Spleen (tissue), 11 donors: ENCODE measurements around the gene NUP85. TPM values are rescaled to one million over a fixed set of nuclear protein-coding genes. Genes with fewer than 3 reads are reported as not detected.

Experiments
- DNase-seq: peaks from one replicate; pipeline ENCODE4 v3.0.0-alpha.2; 2020
- H3K27ac ChIP-seq, 8 donors: fragments of 200-600 bp; sonication (generic) in 7 of 8; 1 replicate in 4 of 8; 2 replicates in 4 of 8; pipeline versions ENCODE4 v1.5.0 to v1.8.0; 2016 to 2021; ENCODE audit warnings: inconsistent platforms in 4 of 8, mild to moderate bottlenecking in 4 of 8, moderate library complexity in 1 of 8
- H3K27me3 ChIP-seq, 7 donors: fragments of 200-600 bp; sonication (generic) in 6 of 7; replicated peaks in 1 of 7; 1 replicate in 4 of 7; 2 replicates in 3 of 7; pipeline versions ENCODE4 v1.5.0 to v1.8.0; 2016 to 2021; ENCODE audit warnings: inconsistent platforms in 3 of 7, mild to moderate bottlenecking in 1 of 7
- H3K36me3 ChIP-seq, 6 donors: fragments of 200-600 bp; sonication (generic) in 5 of 6; 1 replicate in 4 of 6; 2 replicates in 2 of 6; pipeline versions ENCODE4 v1.5.0 to v1.8.0; 2016 to 2021; ENCODE audit warnings: inconsistent platforms in 2 of 6
- H3K4me1 ChIP-seq, 6 donors: fragments of 200-600 bp; sonication (generic) in 5 of 6; 1 replicate in 3 of 6; 2 replicates in 3 of 6; pipeline versions ENCODE4 v1.5.0 to v1.8.0; 2016 to 2021; ENCODE audit warnings: inconsistent platforms in 3 of 6
- H3K4me3 ChIP-seq, 8 donors: fragments of 200-600 bp; sonication (generic) in 7 of 8; 1 replicate in 4 of 8; 2 replicates in 4 of 8; pipeline versions ENCODE4 v1.5.0 to v1.8.0; 2016 to 2021; ENCODE audit warnings: inconsistent platforms in 4 of 8, mild to moderate bottlenecking in 4 of 8, moderate library complexity in 2 of 8
- H3K9me3 ChIP-seq, 8 donors: fragments of 200-600 bp; sonication (generic) in 7 of 8; 1 replicate in 4 of 8; 2 replicates in 4 of 8; pipeline versions ENCODE4 v1.5.0 to v1.8.0; 2016 to 2021; ENCODE audit warnings: inconsistent platforms in 4 of 8
- CTCF ChIP-seq, 11 experiments: fragments of 200-600 bp in 7 of 11; fragments of 450-650 bp in 4 of 11; sonication (generic) in 4 of 11; IDR thresholded peaks in 8 of 11; conservative IDR thresholded peaks in 3 of 11; 1 replicate in 7 of 11; 2 replicates in 4 of 11; pipeline versions ENCODE4 v1.4.0 to v1.8.0; 2016 to 2021; ENCODE audit warnings: antibody characterized with exemption in 11 of 11, inconsistent platforms in 4 of 11, mild to moderate bottlenecking in 1 of 11
- POLR2A ChIP-seq, 3 donors: fragments of 450-650 bp; IDR thresholded peaks; one replicate each; pipeline ENCODE4 v1.5.1; 2017; ENCODE audit warnings: antibody characterized with exemption in 3 of 3, mild to moderate bottlenecking in 1 of 3
- POLR2AphosphoS5 ChIP-seq, 3 donors: sonication (generic); formaldehyde crosslinking; IDR thresholded peaks; one replicate each; pipeline ENCODE4 v1.5.1; 2017; ENCODE audit warnings: antibody characterized with exemption in 3 of 3
- WGBS, 5 donors: extraction: QIAGEN DNeasy Blood & Tissue Kit in 3 of 5; methylation state at CpG; one replicate each; pipeline versions ENCODE4 v1.1.5 to v1.1.7; 2013 to 2018; 5-methylcytosine and 5-hydroxymethylcytosine counted together
- intact Hi-C: fragments of 100-400 bp; cut with DNase I; formaldehyde crosslinking; loops from one replicate; pipeline ENCODE4 v1.15.0; 2023; ENCODE audit warnings: low total_unique reads
- polyA plus RNA-seq, 3 donors: library from polyadenylated mRNA; stranded (reverse); fragments of 200-250 nt; gene quantifications; one replicate each; pipeline ENCODE4 v1.2.1, GENCODE V29; 2013
- total RNA-seq, 7 donors: library from RNA; depleted of rRNA in 3 of 7; stranded (reverse); fragments of >200 nt in 3 of 7; fragmentation: NEBNext Ultra II Directional in 4 of 7; extraction: Animal tissue kit (Norgen Biotek cat#: 25700) in 4 of 7; gene quantifications; one replicate each; pipeline versions ENCODE4 v1.1.0 to v1.2.1, GENCODE V29; 2016 to 2021
- donor health status: healthy with polysubstance abuse.
- donor health status: DM: no; HTN: no; CAD: no; lungs with moderate emphysema.
- donor health status: DM: no; HTN: no; CAD: no.
- donor health status: Bipolar disorder and iron deficiency.
- donor health status: healthy.
- donor health status: DM: no; HTN: no; CAD: no.
- donor health status: DM: yes; HTN: yes; CAD: no.

NUP85 gene
- total and polyA plus RNA-seq, 10 donors = 35.5 to 83.8 (median 63.9) TPM

- intact Hi-C loops = no loop called here
- Histone ChIP-seq H3K27ac (peak overlapping the region in 4 of 8 donors; percentile 25 to 77 (median 56)), H3K36me3 (peaks cover 3 to 100% (median 96%) of the 10 kb centered on the region in 6 donors), H3K9me3 (no peaks in the 10 kb centered on the region), H3K4me1 (peaks cover 7 to 50% (median 34%) of the 10 kb centered on the region in 6 donors), H3K4me3 (no peak overlapping the region), H3K27me3 (no peaks in the 10 kb centered on the region)
- no peak for DNase-seq
- WGBS, 5 donors = 89 to 95% (median 91%) methylated on average over 7 to 11 of the region's 11 CpGs
- TF ChIP-seq POLR2AphosphoS5 (IDR thresholded peaks at IDR 0.05) = no peak
- no peak for TF ChIP-seq POLR2A (IDR thresholded peaks at IDR 0.05)
- no peak for TF ChIP-seq CTCF (IDR thresholded peaks at IDR 0.05 in 8 of 11, conservative IDR thresholded peaks at IDR 0.05 in 3 of 11)
These were observed 32.6 kb downstream of the NUP85 start for GRCh38 chr17:75238020-75238580.

GRCh38 chr17:75238684-75239191 lies 33.3 kb downstream of the NUP85 start:
- 30 to 51% (median 45%) methylated on average over 12 to 13 of the region's 13 CpGs for WGBS, 5 donors
- H3K9me3 ChIP-seq = no peaks in the 10 kb centered on the region
- peak; percentile 63 to 73 (median 70) for TF ChIP-seq POLR2AphosphoS5 (IDR thresholded peaks at IDR 0.05)
- no peak for TF ChIP-seq POLR2A (IDR thresholded peaks at IDR 0.05)
- TF ChIP-seq CTCF (IDR thresholded peaks at IDR 0.05 in 8 of 11, conservative IDR thresholded peaks at IDR 0.05 in 3 of 11) = peak; percentile 67 to 89 (median 80)
- intact Hi-C loops = no loop called here
- H3K4me3 ChIP-seq = peak overlapping the region in 1 of 8 donors; percentile 21
- H3K27ac ChIP-seq = peak overlapping the region in 4 of 8 donors; percentile 25 to 77 (median 56)
- H3K27me3 ChIP-seq = no peaks in the 10 kb centered on the region
- DNase-seq = peak; percentile 86
- peaks cover 7 to 57% (median 40%) of the 10 kb centered on the region in 6 donors for H3K4me1 ChIP-seq
- H3K36me3 ChIP-seq = peaks cover 3 to 100% (median 96%) of the 10 kb centered on the region in 6 donors

- WGBS, 5 donors = 84 to 97% (median 88%) methylated on average over 7 to 12 of the region's 12 CpGs
- intact Hi-C loops = no loop called here
- peak overlapping the region in 4 of 8 donors; percentile 25 to 77 (median 56) for H3K27ac ChIP-seq
- DNase-seq = no peak
- peaks cover 7 to 61% (median 44%) of the 10 kb centered on the region in 6 donors for H3K4me1 ChIP-seq
- peaks cover 3 to 100% (median 98%) of the 10 kb centered on the region in 6 donors for H3K36me3 ChIP-seq
- no peak for TF ChIP-seq POLR2AphosphoS5 (IDR thresholded peaks at IDR 0.05)
- TF ChIP-seq POLR2A (IDR thresholded peaks at IDR 0.05) = no peak
- H3K9me3 ChIP-seq = no peaks in the 10 kb centered on the region
- H3K4me3 ChIP-seq = peak overlapping the region in 1 of 8 donors; percentile 21
- no peaks in the 10 kb centered on the region for H3K27me3 ChIP-seq
These were observed 33.7 kb downstream of the NUP85 start for GRCh38 chr17:75239214-75239613.

GRCh38 chr17:75239778-75240393 lies 34.4 kb downstream of the NUP85 start:
- peak overlapping the region in 3 of 8 donors; percentile 25 to 89 (median 77) for H3K27ac ChIP-seq
- no peak overlapping the region for H3K4me3 ChIP-seq
- WGBS, 5 donors = 86 to 95% (median 93%) methylated on average over 23 of the region's 23 CpGs
- no peaks in the 10 kb centered on the region for H3K27me3 ChIP-seq
- DNase-seq = no peak
- H3K36me3 ChIP-seq = peaks cover 3 to 100% (median 98%) of the 10 kb centered on the region in 6 donors
- no peaks in the 10 kb centered on the region for H3K9me3 ChIP-seq
- H3K4me1 ChIP-seq = peaks cover 7 to 68% (median 51%) of the 10 kb centered on the region in 6 donors
- intact Hi-C loops = no loop called here
- TF ChIP-seq CTCF (IDR thresholded peaks at IDR 0.05 in 8 of 11, conservative IDR thresholded peaks at IDR 0.05 in 3 of 11) (no peak), POLR2AphosphoS5 (IDR thresholded peaks at IDR 0.05) (peak in 1 of 3 donors; percentile 30)
